ENCODE results near the gene ABCD3.

Gene ABCD3

GRCh38 chr1:94395231-94395630, 23.0 kb upstream of the ABCD3 start:
- no peaks in the 10 kb centered on the region for H3K27me3 ChIP-seq (ENCODE audit: insufficient read depth, low read length)
- H2AK5ac ChIP-seq (ENCODE audit: low read length), result no peak overlapping the region
- no peak overlapping the region for H2AFZ ChIP-seq (ENCODE audit: insufficient read depth, low read length, poor library complexity)
- no peaks in the 10 kb centered on the region for H3K9me3 ChIP-seq (ENCODE audit: insufficient read depth, low read depth, low read length)
- no peak overlapping the region for H4K91ac ChIP-seq (ENCODE audit: low read depth, low read length)
- no peak overlapping the region for H3K27ac ChIP-seq (ENCODE audit: low read depth, low read length)
- no peaks in the 10 kb centered on the region for H3K36me3 ChIP-seq (ENCODE audit: control insufficient read depth in 1 of 2, insufficient read depth in 2 of 2, low read length in 2 of 2)
- H3K4ac ChIP-seq (ENCODE audit: low read depth, low read length), result no peak overlapping the region
- no peak overlapping the region for H4K12ac ChIP-seq (ENCODE audit: low read depth, low read length)
- H3K14ac ChIP-seq (ENCODE audit: low read length), result no peak overlapping the region
- no peaks in the 10 kb centered on the region for H3K4me1 ChIP-seq (ENCODE audit: control insufficient read depth in 1 of 2, insufficient read depth in 2 of 2, low read length in 2 of 2)
- no peak for DNase-seq
- WGBS (ENCODE audit: extremely low coverage, insufficient coverage, insufficient read length), result no CpG with 5 or more reads among the region's 3 CpGs
- no peak overlapping the region for H4K8ac ChIP-seq (ENCODE audit: low read depth, low read length)
- no peak overlapping the region for H2BK120ac ChIP-seq (ENCODE audit: insufficient read depth, low read length, poor library complexity)
- H3K4me3 ChIP-seq (ENCODE audit: low read depth, low read length), result no peak overlapping the region
- no peaks in the 10 kb centered on the region for H3K79me2 ChIP-seq (ENCODE audit: control insufficient read depth, insufficient read depth, low read length, poor library complexity)
- no peak overlapping the region for H3K18ac ChIP-seq (ENCODE audit: low read length)
- no peaks in the 10 kb centered on the region for H3K79me1 ChIP-seq (ENCODE audit: low read length)
- no peak overlapping the region for H3K23ac ChIP-seq (ENCODE audit: low read length)
- no peak overlapping the region for H3K9ac ChIP-seq (ENCODE audit: low read length)
- H2BK12ac ChIP-seq (ENCODE audit: low read length), result no peak overlapping the region
- H3K4me2 ChIP-seq (ENCODE audit: low read length), result no peak overlapping the region
- no peak overlapping the region for H2BK5ac ChIP-seq (ENCODE audit: low read depth, low read length, poor library complexity)

- Histone ChIP-seq H3K9ac (ENCODE audit: low read length) (no peak overlapping the region), H2AFZ (ENCODE audit: insufficient read depth, low read length, poor library complexity) (no peak overlapping the region), H3K79me1 (ENCODE audit: low read length) (no peaks in the 10 kb centered on the region), H2BK5ac (ENCODE audit: low read depth, low read length, poor library complexity) (no peak overlapping the region), H2AK5ac (ENCODE audit: low read length) (no peak overlapping the region), H3K27me3 (ENCODE audit: insufficient read depth, low read length) (no peaks in the 10 kb centered on the region), H2BK12ac (ENCODE audit: low read length) (no peak overlapping the region), H3K4me2 (ENCODE audit: low read length) (no peak overlapping the region), H4K91ac (ENCODE audit: low read depth, low read length) (no peak overlapping the region), H3K79me2 (ENCODE audit: control insufficient read depth, insufficient read depth, low read length, poor library complexity) (no peaks in the 10 kb centered on the region), H4K8ac (ENCODE audit: low read depth, low read length) (no peak overlapping the region), H3K4me3 (ENCODE audit: low read depth, low read length) (no peak overlapping the region), H3K36me3 (ENCODE audit: control insufficient read depth in 1 of 2, insufficient read depth in 2 of 2, low read length in 2 of 2) (no peaks in the 10 kb centered on the region), H3K23ac (ENCODE audit: low read length) (no peak overlapping the region), H3K18ac (ENCODE audit: low read length) (no peak overlapping the region), H4K12ac (ENCODE audit: low read depth, low read length) (no peak overlapping the region), H2BK120ac (ENCODE audit: insufficient read depth, low read length, poor library complexity) (no peak overlapping the region), H3K4me1 (ENCODE audit: control insufficient read depth in 1 of 2, insufficient read depth in 2 of 2, low read length in 2 of 2) (no peaks in the 10 kb centered on the region), H3K14ac (ENCODE audit: low read length) (no peak overlapping the region), H3K4ac (ENCODE audit: low read depth, low read length) (no peak overlapping the region), H3K27ac (ENCODE audit: low read depth, low read length) (no peak overlapping the region), H3K9me3 (ENCODE audit: insufficient read depth, low read depth, low read length) (no peaks in the 10 kb centered on the region)
- no peak for DNase-seq
- no CpG with 5 or more reads among the region's 2 CpGs for WGBS (ENCODE audit: extremely low coverage, insufficient coverage, insufficient read length)
These were observed 22.4 kb upstream of the ABCD3 start for GRCh38 chr1:94395748-94396309.

- Histone ChIP-seq H3K79me1 (ENCODE audit: low read length) (no peaks in the 10 kb centered on the region), H3K4ac (ENCODE audit: low read depth, low read length) (no peak overlapping the region), H2AK5ac (ENCODE audit: low read length) (no peak overlapping the region), H2AFZ (ENCODE audit: insufficient read depth, low read length, poor library complexity) (no peak overlapping the region), H2BK12ac (ENCODE audit: low read length) (no peak overlapping the region), H3K18ac (ENCODE audit: low read length) (no peak overlapping the region), H3K79me2 (ENCODE audit: control insufficient read depth, insufficient read depth, low read length, poor library complexity) (no peaks in the 10 kb centered on the region), H3K14ac (ENCODE audit: low read length) (no peak overlapping the region), H4K8ac (ENCODE audit: low read depth, low read length) (no peak overlapping the region), H3K4me3 (ENCODE audit: low read depth, low read length) (no peak overlapping the region), H2BK5ac (ENCODE audit: low read depth, low read length, poor library complexity) (no peak overlapping the region), H3K4me2 (ENCODE audit: low read length) (no peak overlapping the region), H3K9me3 (ENCODE audit: insufficient read depth, low read depth, low read length) (no peaks in the 10 kb centered on the region), H3K27me3 (ENCODE audit: insufficient read depth, low read length) (no peaks in the 10 kb centered on the region), H3K27ac (ENCODE audit: low read depth, low read length) (no peak overlapping the region), H4K12ac (ENCODE audit: low read depth, low read length) (no peak overlapping the region), H2BK120ac (ENCODE audit: insufficient read depth, low read length, poor library complexity) (no peak overlapping the region), H3K23ac (ENCODE audit: low read length) (no peak overlapping the region), H4K91ac (ENCODE audit: low read depth, low read length) (no peak overlapping the region), H3K36me3 (ENCODE audit: control insufficient read depth in 1 of 2, insufficient read depth in 2 of 2, low read length in 2 of 2) (no peaks in the 10 kb centered on the region), H3K9ac (ENCODE audit: low read length) (no peak overlapping the region), H3K4me1 (ENCODE audit: control insufficient read depth in 1 of 2, insufficient read depth in 2 of 2, low read length in 2 of 2) (no peaks in the 10 kb centered on the region)
- DNase-seq, result no peak
- no CpG with 5 or more reads among the region's 11 CpGs for WGBS (ENCODE audit: extremely low coverage, insufficient coverage, insufficient read length)
These were observed 21.7 kb upstream of the ABCD3 start for GRCh38 chr1:94396356-94397010.

GRCh38 chr1:94398356-94398755, 19.8 kb upstream of the ABCD3 start:
- Histone ChIP-seq H3K4me1 (ENCODE audit: control insufficient read depth in 1 of 2, insufficient read depth in 2 of 2, low read length in 2 of 2) (no peaks in the 10 kb centered on the region), H3K27ac (ENCODE audit: low read depth, low read length) (no peak overlapping the region), H4K12ac (ENCODE audit: low read depth, low read length) (no peak overlapping the region), H3K27me3 (ENCODE audit: insufficient read depth, low read length) (no peaks in the 10 kb centered on the region), H2BK5ac (ENCODE audit: low read depth, low read length, poor library complexity) (no peak overlapping the region), H3K4me3 (ENCODE audit: low read depth, low read length) (no peak overlapping the region), H3K36me3 (ENCODE audit: control insufficient read depth in 1 of 2, insufficient read depth in 2 of 2, low read length in 2 of 2) (no peaks in the 10 kb centered on the region), H3K79me1 (ENCODE audit: low read length) (no peaks in the 10 kb centered on the region), H3K14ac (ENCODE audit: low read length) (no peak overlapping the region), H3K18ac (ENCODE audit: low read length) (no peak overlapping the region), H3K9ac (ENCODE audit: low read length) (no peak overlapping the region), H3K23ac (ENCODE audit: low read length) (no peak overlapping the region), H3K79me2 (ENCODE audit: control insufficient read depth, insufficient read depth, low read length, poor library complexity) (no peaks in the 10 kb centered on the region), H4K8ac (ENCODE audit: low read depth, low read length) (no peak overlapping the region), H4K91ac (ENCODE audit: low read depth, low read length) (no peak overlapping the region), H2BK12ac (ENCODE audit: low read length) (no peak overlapping the region), H2AK5ac (ENCODE audit: low read length) (no peak overlapping the region), H2BK120ac (ENCODE audit: insufficient read depth, low read length, poor library complexity) (no peak overlapping the region), H3K4ac (ENCODE audit: low read depth, low read length) (no peak overlapping the region), H3K9me3 (ENCODE audit: insufficient read depth, low read depth, low read length) (no peaks in the 10 kb centered on the region), H3K4me2 (ENCODE audit: low read length) (no peak overlapping the region), H2AFZ (ENCODE audit: insufficient read depth, low read length, poor library complexity) (no peak overlapping the region)
- DNase-seq, result no peak
- WGBS (ENCODE audit: extremely low coverage, insufficient coverage, insufficient read length), result no CpG with 5 or more reads among the region's 5 CpGs

All from trophoblast cell (in vitro differentiated cells and primary cell).